ENCODE data around the gene CALN1. TPM values are rescaled to one million over a fixed set of nuclear protein-coding genes. Genes with fewer than 3 reads are reported as not detected.

CALN1 gene
- polyA plus RNA-seq, 1 experiment = not detected

DNA sequence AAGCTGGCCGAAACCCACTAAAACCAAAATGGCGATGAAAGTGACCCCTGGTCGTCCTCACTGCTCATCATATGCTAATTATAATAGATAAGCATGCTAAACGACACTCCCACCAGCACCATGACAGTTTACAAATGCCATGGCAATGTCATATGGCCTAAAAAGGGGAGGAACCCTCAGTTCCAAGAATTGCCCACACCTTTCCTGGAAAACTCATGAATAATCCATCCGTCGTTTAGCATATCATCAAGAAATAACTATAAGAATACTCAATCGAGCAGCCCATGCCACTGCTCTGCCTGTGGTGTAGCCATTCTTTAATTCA lies 422.0 kb downstream of the CALN1 start:
- ChIA-PET CTCF (no interaction called here), POLR2A (no interaction called here)
- TF ChIP-seq, protein P1, sequence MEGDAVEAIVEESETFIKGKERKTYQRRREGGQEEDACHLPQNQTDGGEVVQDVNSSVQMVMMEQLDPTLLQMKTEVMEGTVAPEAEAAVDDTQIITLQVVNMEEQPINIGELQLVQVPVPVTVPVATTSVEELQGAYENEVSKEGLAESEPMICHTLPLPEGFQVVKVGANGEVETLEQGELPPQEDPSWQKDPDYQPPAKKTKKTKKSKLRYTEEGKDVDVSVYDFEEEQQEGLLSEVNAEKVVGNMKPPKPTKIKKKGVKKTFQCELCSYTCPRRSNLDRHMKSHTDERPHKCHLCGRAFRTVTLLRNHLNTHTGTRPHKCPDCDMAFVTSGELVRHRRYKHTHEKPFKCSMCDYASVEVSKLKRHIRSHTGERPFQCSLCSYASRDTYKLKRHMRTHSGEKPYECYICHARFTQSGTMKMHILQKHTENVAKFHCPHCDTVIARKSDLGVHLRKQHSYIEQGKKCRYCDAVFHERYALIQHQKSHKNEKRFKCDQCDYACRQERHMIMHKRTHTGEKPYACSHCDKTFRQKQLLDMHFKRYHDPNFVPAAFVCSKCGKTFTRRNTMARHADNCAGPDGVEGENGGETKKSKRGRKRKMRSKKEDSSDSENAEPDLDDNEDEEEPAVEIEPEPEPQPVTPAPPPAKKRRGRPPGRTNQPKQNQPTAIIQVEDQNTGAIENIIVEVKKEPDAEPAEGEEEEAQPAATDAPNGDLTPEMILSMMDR (IDR thresholded peaks at IDR 0.05; ENCODE audit: insufficient read depth, low read depth, low read length) = no peak
- Histone ChIP-seq H3K4me3 (ENCODE audit: low read depth, low read length) (no peak overlapping the region), H3K27me3 (ENCODE audit: control insufficient read depth, insufficient read depth, low read length) (no peaks in the 10 kb centered on the region), H3K36me3 (ENCODE audit: control insufficient read depth, insufficient read depth, low read length) (no peaks in the 10 kb centered on the region)
- no peak for DNase-seq (ENCODE audit: low read depth)

DNA sequence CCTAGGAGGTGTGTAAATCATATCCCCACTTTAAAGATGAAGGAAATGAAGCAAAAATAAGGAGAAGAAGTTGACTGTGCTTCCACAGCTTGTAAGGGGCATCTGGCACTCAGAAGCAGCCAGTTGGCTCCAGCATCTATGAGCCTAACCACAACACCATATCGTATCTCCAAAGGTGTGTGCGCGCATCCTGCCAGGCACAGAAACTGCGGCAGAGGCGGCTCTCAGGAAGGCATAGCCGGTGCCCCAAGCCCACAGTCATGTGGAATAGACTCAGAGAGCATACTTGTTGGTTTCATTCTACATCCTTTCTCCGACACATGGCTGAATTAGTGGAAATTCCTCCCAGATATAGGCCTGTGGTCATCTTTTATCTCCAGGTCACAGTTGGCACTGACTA lies 423.9 kb downstream of the CALN1 start:
- no peaks in the 10 kb centered on the region for H3K36me3 ChIP-seq (ENCODE audit: control insufficient read depth, insufficient read depth, low read length)
- no peak overlapping the region for H3K4me3 ChIP-seq (ENCODE audit: low read depth, low read length)
- POLR2A ChIA-PET = no interaction called here
- TF ChIP-seq, protein P1 (IDR thresholded peaks at IDR 0.05; ENCODE audit: insufficient read depth, low read depth, low read length) = no peak
- CTCF ChIA-PET = no interaction called here
- no peaks in the 10 kb centered on the region for H3K27me3 ChIP-seq (ENCODE audit: control insufficient read depth, insufficient read depth, low read length)
- no peak for DNase-seq (ENCODE audit: low read depth)

- CTCF ChIA-PET = no interaction called here
- DNase-seq (ENCODE audit: low read depth) = no peak
- TF ChIP-seq, protein P1 (IDR thresholded peaks at IDR 0.05; ENCODE audit: insufficient read depth, low read depth, low read length) = no peak
Measured at GRCh38 chr7:71987200-71987767, 424.9 kb downstream of the CALN1 start.

DNA sequence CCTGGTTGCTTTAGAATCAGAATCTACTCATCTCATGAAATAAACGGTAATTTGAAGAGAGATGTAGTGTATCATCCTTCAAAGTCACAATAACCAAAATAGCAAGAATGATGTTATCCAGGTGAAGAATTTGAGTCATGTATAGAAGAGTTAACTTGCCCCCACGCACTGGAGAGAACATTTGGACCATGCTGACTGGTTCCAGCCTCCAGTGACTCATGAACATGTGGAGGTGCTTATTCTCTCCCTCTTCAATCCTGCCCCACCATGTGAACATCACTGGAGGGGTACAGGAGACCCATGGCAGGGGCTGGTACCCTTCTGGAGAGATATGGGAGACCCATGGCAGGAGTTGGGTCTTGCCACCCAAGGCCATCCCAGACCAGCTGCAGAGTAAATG lies 427.8 kb downstream of the CALN1 start:
- Histone ChIP-seq H3K27me3 (ENCODE audit: control insufficient read depth, insufficient read depth, low read length) (no peaks in the 10 kb centered on the region), H3K36me3 (ENCODE audit: control insufficient read depth, insufficient read depth, low read length) (no peaks in the 10 kb centered on the region), H3K4me3 (ENCODE audit: low read depth, low read length) (no peak overlapping the region)
- ChIA-PET CTCF (no interaction called here), POLR2A (no interaction called here)
- DNase-seq (ENCODE audit: low read depth) = no peak
- TF ChIP-seq, protein P1 (IDR thresholded peaks at IDR 0.05; ENCODE audit: insufficient read depth, low read depth, low read length) = no peak

More at GRCh38 chr7:71987200-71987767, 424.9 kb downstream of the CALN1 start:
- H3K36me3 ChIP-seq (ENCODE audit: control insufficient read depth, insufficient read depth, low read length) = no peaks in the 10 kb centered on the region
- H3K4me3 ChIP-seq (ENCODE audit: low read depth, low read length) = no peak overlapping the region
- POLR2A ChIA-PET = no interaction called here
- H3K27me3 ChIP-seq (ENCODE audit: control insufficient read depth, insufficient read depth, low read length) = no peaks in the 10 kb centered on the region

DNA sequence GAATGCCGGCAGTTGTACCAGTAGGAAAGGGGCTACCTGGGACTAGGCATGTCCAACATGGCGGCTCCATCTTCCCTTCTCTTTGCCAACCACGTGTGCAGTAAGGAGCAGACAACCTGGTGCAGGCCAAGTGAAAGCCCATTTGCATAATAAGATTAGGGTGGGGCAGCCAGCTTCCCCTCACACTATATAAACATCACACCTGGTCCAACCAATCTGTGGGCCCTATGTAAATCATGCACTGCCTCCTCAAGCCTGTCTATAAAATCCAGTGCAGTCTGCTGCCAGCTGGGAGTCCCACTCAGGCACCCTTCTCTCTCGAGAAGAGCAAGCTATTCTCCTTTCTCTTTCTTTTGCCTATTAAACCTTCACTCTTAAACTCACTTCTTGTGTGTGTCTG lies 429.3 kb downstream of the CALN1 start:
- TF ChIP-seq, protein P1 (IDR thresholded peaks at IDR 0.05; ENCODE audit: insufficient read depth, low read depth, low read length) = no peak
- Histone ChIP-seq H3K27me3 (ENCODE audit: control insufficient read depth, insufficient read depth, low read length) (no peaks in the 10 kb centered on the region), H3K36me3 (ENCODE audit: control insufficient read depth, insufficient read depth, low read length) (no peaks in the 10 kb centered on the region), H3K4me3 (ENCODE audit: low read depth, low read length) (no peak overlapping the region)
- ChIA-PET POLR2A (no interaction called here), CTCF (no interaction called here)
- DNase-seq (ENCODE audit: low read depth) = no peak
